Activated T-helper 1 cell treated with anti-CD3 and anti-CD28 coated beads, Interleukin-2, amount 50 U/mL, for 16 hours (primary cell): ENCODE results near the gene SULT4A1.

Experiments used
- DNase-seq, 2 donors: peaks; one replicate each; pipeline ENCODE4 v3.0.0-alpha.2; 2020; ENCODE audit warnings: low read depth in 1 of 2, low spot score in 1 of 2

Gene SULT4A1

DNA sequence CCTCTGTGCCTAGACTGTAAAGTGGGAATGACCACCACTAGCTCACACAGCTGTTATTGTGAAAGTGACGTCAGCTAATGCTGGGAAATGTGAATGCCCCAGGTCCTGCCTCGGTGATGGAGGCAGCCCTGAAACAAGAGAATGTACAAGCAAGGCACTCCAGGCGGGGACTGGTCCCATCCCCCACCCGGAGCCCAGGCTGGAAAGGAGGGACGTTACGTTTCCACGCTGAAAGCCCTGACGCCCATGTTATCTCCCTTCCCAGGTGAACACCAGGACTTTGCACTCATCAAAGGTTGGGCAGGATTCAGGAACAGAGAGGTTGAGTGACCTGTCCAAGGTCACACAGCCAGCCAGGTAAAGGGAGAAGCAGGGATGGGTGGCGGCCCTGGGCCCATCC, 784 bp downstream of the SULT4A1 start:
- no peak for DNase-seq

DNA sequence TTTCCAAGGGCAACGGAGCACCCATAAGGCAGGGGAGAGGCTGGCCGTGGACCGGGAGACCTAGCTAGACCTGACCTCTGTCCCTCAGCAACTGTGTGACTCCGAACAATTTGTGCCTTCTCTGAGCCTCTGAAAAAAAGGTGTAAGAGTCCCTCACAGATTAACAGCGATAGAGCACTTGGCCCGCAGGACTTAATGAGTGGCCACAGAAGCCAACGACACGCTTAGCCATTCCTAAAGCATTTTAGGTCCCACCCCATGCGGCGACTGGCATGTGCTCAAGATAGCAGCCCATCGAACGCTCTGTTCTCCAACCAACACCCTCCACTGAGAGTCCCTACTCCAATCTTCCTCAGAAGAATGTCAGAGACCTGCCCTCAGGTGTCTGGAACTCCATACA, 1.5 kb downstream of the SULT4A1 start:
- DNase-seq = no peak

DNA sequence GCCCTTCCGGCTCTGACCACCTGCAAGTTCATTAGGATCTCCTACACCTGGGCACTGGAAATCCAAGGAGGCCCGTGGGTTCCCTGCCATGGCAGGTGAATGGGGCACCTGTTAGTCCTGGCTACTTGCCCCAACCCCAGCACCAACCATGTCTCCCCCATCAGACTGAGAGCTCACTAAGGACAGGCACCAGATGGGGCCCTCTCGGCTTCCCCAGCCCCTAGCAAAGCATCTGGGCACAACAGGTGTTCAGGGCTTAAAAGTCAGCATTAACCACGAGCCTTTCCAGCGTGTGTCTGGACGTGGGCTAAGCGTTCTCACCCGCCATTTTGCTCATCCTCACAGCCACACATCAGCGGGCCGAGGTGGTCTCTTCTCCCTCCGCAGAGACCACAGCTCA, 2.2 kb downstream of the SULT4A1 start:
- DNase-seq = no peak

DNA sequence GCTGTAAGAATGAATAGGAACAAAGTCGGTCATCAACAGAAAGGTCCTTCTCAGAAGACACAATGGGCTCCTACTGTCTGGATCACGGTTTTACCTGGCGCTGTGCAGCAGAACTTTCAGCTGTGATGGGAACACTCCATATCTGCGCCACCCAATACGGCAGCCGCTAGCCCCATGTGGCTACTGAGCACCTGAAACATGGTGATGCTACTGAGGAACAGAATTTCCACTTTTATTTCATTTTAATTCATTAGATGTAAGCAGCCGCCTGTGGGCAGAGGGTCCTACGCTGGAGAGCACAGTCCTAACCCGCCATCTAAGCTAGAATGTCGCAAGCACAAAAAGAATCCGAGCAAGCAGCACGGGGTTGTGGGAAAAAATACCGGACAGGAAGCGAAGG, 2.7 kb downstream of the SULT4A1 start:
- no peak for DNase-seq

DNA sequence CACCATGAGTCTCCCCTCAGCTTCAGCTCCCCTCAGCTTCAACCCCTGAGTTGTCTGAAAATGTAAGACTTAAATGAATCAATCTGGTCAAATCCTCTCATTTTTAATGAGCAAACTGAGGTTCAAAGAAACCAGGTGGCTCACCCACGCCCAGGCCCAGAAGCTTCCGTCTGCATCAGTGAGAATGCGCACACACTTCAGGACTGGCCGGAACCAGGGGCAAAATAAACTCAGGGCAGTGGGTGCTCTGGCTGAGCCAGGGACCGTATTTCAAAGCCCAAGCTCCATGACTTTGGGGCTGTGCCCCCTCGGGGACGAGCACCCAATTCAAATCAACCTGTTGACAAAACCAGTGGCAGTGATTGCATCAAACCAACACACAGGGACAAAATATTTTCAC, 3.1 kb downstream of the SULT4A1 start:
- no peak for DNase-seq

DNA sequence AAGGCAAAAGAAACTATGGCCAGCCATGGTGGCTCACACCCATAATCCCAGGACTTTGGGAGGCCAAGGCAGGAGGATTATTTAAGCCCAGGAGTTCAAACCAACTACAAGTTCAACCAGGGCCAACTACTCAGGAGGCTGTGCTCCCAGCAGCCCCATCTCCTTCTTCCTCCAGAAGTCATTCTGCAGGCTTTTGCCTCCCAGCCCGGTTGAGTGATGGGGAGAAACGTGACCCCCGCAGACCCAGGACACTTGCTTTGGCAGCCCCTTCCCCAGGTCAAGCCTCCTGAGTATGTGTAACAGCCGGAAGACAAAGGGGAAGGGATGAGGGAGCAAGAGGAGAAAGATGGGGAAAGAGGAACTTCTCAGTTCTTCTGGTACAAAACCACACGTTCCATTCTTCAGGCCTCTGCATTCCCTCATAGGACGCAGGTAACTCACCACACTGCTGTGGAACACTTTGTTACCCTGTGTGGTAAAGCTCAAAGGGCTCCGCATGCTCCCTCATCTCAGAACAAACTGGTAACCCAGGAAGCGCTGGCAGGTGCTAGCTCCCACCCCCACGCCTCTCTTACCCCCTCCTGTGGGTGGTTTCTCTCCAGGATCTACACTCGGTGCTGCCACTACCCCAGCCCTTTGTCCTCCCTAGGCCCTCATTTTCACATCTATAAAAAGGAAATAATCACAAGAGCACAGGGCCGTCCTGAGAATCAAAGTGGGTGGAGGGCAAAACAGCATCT, 4.0 kb downstream of the SULT4A1 start:
- no peak for DNase-seq

DNA sequence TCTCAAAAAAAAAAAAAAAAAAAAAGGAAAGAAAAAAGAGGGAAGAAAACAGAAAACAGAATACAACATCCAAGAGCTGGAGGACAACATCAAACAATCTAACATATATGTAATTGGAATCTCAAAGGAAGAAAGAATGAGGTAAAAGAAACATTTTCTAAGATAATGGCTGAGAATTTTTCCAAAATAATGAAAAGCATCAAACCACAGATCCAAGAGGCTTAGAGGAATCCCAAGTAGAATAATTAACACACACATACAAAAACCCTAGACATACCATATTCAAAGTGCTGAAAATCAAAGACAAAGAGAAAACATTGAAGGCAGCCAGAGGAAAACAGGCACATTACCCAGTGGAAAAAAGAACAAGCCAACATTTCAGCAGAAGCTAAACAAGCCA, 4.9 kb downstream of the SULT4A1 start:
- DNase-seq = no peak

DNA sequence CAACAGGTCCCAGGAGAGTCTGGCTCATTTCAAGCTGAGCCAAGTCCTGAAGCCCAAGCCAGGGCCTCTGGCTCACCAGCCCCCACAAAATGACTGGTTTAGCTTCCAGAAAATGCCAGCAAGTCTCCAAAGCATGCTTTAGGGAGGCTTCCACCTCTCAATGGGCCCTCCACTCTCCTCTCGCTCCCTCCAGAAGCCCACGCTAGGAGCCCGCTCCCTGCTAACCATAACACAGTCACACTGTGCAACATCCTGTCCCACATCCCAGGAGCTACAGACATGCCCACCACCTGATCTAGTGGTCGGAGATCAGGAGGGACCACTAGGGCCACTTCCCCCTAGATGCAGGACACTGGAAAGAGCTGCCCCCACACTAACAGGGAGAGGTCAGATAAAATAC, 6.9 kb downstream of the SULT4A1 start:
- DNase-seq = no peak

DNA sequence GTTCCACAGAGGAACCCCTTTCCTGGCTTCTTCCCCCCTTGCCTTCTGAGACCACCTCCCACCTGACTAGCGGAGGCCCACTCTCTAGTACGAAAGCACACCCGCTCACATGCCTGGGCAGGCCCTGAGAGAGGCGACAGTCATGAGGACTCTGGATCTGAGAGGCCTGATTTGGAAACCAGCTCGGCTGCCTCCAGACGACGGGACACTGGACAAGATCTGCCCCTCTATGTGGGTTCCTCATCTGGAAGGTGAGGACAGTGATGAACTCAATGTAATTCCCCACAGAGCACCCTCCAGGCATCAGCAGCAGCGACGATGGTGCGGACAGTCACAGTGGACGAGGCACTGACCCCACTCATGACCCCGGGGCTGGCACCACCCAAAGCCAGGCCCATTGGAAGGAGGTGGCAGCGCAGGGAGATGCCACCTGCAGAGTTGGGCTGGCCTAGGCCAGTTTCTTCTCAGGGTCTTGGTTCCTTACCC, 7.5 kb downstream of the SULT4A1 start:
- DNase-seq = no peak

DNA sequence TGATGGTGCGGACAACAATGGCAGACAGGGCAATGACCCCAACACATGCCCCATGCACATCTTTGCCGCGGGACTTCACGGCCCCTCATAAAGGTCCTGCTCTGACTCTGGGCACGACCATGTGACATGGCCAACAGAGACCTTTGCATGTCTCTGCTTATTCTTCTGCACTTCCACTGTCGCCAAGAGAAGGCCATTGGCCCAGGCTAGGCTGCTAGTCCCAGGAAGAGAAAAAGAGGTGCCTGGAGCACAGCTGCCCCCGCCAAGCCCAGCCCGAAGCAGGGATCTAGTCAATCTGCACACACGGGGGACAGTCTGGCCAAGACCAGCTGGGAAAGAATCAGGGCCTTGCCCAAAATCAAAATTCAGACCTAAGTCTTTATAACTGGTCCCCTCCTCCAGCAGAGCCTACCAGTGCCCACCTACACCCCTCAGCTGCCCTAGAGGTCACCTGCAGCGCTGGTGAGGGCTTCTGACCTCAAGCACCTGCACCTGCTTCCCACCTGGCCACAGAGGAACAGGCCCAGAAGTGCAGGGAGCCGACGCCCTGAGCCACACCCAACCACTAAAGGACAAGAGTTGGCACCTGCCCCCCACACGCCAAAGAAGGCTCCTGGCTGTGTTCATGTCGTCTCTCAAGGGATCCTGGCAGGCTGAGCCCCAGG, 8.1 kb downstream of the SULT4A1 start:
- DNase-seq = no peak

DNA sequence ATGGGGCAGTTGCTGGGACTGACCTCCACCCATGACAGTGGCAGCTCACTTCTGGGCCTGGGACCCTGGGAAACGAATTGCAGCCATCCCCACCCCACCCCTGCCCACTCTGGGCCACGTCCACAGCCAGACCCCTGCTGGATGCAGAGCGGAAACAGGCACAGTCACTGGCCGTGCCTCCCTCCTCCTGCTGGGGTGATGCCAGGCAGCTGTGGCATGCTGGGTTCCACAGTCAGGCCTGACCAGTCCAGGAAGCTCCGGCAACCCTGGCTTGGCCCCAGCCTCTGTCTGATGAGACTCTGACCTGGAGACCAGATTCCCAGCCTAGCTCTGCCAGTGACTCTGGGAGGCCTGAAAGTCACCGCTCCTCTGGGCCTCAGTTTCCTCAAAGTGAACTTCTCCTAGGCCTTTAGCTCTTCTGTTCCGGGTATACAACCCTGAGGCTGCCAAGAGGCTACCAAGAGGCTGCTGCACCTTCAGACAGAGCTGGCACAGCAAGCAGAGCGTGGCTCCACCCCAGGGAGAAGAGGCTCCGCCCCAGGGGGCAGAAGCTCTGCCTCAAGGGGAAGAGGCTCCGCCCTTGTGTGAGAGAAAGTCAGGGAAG, 8.9 kb downstream of the SULT4A1 start:
- no peak for DNase-seq

DNA sequence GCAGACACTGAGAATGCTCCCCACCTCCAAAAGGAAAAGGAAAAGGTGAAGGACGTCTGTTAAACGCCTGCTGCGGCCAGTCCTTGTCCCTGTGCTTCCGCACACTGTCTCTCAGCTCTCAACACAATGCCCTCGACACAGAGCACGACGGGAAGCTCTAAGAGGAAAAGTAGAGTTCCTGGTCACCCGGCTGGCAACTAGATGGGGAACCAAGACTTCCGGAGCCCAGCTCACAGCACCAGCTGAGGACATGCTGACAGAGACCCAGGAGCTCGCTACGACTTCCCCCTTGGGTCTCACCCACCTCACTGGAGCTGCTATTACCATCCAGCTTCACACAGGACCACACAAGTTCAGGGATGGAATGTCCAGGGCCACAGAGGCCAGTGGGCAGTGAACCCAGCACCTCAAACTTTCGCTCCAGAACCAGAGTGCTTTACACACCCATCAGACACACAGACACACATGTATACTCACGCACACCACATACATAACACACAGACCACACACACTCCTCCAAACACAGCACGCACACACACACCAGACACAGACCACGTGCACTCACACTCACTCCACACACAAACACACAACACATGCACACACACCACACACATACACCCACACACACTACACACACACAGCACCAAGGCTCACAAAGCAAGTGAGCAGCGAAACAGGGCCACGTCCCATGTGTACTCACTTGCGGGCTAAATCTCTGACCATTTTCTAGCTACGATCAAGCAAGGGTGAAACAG, 9.6 kb downstream of the SULT4A1 start:
- DNase-seq = no peak

DNA sequence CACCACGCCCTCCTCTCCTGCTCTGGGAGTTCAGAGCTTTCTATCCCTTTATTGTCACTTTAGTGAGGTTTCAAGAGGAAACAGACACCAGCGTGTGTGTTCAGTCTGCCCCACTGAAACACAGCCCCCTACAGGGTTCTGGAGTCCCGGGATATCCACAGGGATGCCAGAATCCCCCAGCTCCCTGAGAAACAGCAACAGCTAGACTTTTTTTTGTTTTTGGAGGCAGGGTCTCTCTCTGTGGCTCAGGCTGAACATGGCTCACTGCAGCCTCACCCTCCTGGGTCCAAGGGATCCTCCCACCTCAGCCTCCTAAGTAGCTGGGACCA, 10.4 kb downstream of the SULT4A1 start:
- no peak for DNase-seq

DNA sequence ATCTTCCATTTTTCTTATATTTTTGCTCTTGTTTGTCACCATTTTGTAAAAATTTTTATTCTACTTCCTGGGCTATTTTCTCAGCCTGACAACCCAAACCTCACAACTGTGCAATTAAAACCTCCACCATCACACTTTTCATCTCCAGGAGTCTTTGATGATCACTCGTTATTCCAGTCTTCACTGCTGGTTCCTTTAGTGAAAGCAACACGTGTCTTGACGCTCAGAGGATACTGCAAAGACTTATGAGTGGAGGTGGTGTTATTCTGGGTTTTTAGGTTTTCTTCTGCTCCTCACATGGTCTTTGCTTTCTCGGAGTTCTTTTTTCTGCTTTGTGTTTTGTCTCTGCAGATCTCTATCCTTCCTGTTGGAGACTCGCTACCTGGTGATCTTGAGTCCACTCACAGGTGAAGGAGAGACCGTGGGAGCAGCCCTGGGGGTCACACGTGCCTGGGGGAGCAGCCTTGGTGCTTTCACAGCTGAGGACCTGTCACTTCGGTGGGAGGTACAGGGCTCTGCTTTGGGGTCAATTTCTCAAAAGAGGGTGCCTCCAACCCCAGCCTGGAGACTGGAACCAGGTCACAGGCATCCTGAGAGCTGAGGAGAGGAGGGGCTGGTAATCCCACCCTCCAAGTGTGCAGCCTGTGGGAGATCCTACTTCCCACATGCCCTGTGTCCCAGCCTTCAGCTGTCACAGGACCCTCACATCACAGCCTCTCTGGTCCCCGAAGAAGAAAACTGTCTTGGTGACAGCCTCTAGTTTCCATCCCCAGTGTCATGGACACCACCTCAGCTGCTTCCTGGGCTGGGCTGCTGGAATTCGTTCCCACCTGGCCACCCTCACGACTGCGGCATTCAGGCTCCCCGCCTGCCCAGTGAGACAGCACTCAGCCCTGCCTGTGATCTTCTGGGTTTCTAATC, 11.0 kb downstream of the SULT4A1 start:
- no peak for DNase-seq

DNA sequence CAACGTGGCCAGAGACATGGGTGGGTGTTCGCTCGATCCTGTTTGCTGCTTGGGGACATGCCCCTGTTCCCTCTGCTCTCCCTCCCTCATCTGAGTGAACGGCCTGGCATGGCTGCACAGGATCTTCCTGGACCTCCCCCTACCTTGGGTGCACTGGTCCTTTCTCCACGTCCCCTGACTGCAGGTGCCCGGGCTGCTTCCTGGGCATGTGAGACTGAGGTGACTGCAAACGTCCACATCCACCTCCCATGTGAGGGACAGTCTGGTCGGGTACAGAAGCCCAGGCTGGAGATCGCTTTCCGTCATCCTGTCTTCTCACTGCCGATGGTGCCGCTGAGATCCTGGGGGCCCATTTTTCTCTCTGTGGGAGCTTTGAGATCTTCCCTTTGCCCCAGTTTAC, 11.8 kb downstream of the SULT4A1 start:
- no peak for DNase-seq

DNA sequence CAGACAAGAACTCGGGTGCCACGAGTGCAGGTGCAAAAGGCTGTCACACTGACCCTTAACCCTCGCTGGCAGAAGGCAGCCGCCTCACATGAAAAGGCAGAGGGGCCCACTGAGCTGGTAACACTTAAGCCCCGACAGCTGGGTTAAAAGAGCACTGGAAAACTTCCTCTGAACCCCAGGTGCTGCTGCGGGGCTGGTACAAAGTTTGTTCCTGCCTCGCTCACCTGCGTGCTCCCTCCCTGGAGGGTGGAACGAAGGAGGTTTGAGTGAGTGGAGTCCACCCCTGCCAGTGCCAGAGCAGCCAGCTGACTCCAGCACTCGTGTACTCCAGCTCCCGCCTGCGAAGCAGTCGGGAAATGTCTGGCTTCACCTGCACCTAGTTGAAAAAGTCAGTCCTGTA, 12.6 kb downstream of the SULT4A1 start:
- no peak for DNase-seq

DNA sequence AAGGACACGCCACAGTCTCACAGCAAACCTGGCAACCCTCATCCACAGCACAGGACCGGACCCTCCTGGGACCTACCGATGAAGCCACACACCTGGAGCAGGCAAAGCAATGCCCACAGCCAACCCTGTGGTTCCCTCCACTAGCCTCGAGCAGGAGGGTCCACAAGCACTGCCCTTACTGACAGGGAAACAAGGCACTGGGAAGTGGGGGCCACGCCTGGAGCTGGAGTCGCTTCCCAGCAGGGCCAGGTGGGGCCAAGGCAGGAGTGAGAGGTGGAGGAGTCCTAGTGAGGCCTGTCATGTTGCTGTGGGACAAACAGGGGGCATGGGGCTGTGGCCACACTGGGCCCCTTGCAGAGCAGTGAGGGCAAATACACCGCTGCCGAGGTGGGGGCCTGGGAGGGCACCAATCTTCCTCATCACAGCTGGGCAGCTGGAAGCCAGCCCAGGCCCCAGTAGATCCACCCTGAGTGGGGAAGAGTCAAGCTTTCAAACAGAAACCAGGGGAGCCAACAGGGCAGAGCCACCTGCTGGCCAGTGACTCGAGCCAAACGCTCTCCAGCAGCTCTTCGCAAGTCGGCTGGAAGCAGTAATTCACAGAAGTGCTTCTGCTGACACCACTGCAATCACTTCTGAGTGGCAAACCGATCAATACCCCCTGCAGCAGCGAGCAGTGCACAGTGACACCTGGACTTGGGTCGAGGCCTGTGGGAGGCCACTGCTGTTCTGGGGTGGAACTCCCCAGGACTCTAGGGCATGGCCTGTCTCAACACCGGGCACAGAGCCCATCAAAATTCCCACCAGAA, 13.7 kb downstream of the SULT4A1 start:
- DNase-seq = no peak

DNA sequence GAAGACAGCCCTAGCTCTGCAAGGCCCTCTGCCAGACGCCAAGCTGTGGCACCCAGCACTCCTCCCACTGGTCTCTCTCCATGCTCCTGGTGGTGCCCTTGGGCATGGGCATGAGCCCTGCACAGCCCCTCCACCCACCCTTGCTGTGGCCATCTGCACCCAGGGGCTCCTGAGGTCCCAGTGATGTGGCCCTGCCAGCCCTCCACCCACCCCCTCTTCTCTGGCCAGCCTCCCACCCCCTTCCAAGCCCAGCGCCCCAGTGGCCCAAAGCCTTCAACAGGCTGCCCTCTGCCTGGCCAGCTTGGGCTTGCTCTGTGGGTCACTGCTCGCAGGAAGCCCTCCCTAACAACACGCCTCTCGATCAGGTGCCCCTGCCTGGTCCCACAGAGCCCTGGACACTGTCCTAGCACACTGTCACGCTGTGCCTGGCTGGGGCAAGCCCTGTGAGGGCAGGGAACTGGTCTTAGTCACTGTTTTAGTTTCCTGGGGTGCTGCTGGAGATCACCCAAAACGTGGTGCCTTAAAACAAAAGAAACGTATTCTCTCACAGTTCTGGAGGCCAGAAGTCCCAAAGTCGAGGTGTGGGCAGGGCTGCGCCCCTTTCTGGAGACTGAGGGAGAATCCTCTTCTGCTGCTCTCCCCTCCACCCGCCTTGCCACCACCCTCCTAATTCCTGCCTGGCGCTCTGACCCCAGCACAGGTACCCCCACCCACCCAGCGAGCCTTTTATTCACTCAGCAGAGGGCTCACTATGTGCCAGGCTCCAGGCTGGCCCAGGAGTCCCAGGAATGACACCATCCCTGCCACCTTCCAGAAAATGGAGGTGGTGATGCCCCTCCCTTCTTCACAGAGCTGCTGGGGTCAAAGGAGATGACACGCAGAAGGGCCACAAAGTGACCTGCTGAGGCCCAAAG, 14.7 kb downstream of the SULT4A1 start:
- no peak for DNase-seq

DNA sequence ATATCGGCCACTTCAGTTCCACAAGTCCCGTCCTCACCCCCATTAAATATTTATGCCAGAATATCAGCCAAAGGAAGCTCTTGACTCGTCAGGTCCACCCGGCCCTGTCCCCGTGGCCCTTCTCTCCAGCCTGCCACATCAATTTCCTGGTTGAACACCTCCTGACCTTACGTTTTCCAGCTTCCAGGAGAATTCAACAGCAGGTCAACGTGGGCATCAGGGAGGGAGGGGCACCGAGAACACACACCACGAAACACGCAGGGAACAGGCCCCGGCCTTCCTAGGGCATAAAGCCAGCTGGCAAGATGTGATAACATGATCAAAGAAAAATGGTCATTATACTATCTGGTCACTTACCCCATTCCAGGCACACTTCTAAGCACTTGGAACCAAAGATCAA, 15.3 kb downstream of the SULT4A1 start:
- no peak for DNase-seq
